ENCODE results near the gene DEPDC5.

GRCh38 chr22:31915586-31915985 lies 161.8 kb downstream of the DEPDC5 start:
- TF ChIP-seq CTCF (conservative IDR thresholded peaks at IDR 0.05) (no peak), ZFX (IDR thresholded peaks at IDR 0.05) (no peak)

Measured in C4-2B (cell line).